CD14-positive monocyte (primary cell): ENCODE data around the gene TMEM273. TPM values are rescaled to one million over a fixed set of nuclear protein-coding genes. Genes with fewer than 3 reads are reported as not detected.

Experiments used
- DNase-seq, 3 donors: peaks; one replicate each; pipeline ENCODE4 v3.0.0-alpha.2; 2011 to 2022
- H2AFZ ChIP-seq: 2 replicates; pipeline ENCODE4 v1.6.0; 2012; ENCODE audit warnings: mild to moderate bottlenecking, low read depth, low read length, inconsistent platforms; ENCODE audit not compliant: insufficient read depth, poor library complexity, severe bottlenecking
- H3K27ac ChIP-seq, 2 donors: 1 replicate in 1 of 2; 2 replicates in 1 of 2; pipeline ENCODE4 v1.5.1; 2012 to 2013; ENCODE audit warnings: low read length in 2 of 2, control low read depth in 1 of 2, inconsistent platforms in 1 of 2, low read depth in 1 of 2, mild to moderate bottlenecking in 1 of 2
- H3K27me3 ChIP-seq, 2 donors: one replicate each; pipeline versions ENCODE4 v1.6.0 to v1.6.1; 2011 to 2013; ENCODE audit warnings: low read length in 2 of 2; ENCODE audit not compliant: control insufficient read depth in 2 of 2, insufficient read depth in 2 of 2
- H3K36me3 ChIP-seq, 2 donors: replicated peaks in 1 of 2; 1 replicate in 1 of 2; 2 replicates in 1 of 2; pipeline versions ENCODE4 v1.5.1 to v1.6.1; 2012 to 2013; ENCODE audit warnings: low read length in 2 of 2, control low read depth in 1 of 2, inconsistent platforms in 1 of 2, mild to moderate bottlenecking in 1 of 2; ENCODE audit not compliant: insufficient read depth in 2 of 2, control insufficient read depth in 1 of 2
- H3K4me1 ChIP-seq, 2 donors: 1 replicate in 1 of 2; 2 replicates in 1 of 2; pipeline versions ENCODE4 v1.5.1 to v1.6.1; 2012 to 2013; ENCODE audit warnings: low read length in 2 of 2, control low read depth in 1 of 2, inconsistent platforms in 1 of 2, mild to moderate bottlenecking in 1 of 2, moderate library complexity in 1 of 2; ENCODE audit not compliant: insufficient read depth in 2 of 2, control insufficient read depth in 1 of 2
- H3K4me2 ChIP-seq: replicated peaks from 2 replicates; pipeline ENCODE3; 2012; ENCODE audit warnings: low read length, moderate library complexity, mild to moderate bottlenecking; ENCODE audit not compliant: poor library complexity, severe bottlenecking; ENCODE audit errors: extremely low read depth
- H3K4me3 ChIP-seq, 3 experiments: fragments of 200-600 bp in 1 of 3; sonication (generic) in 1 of 3; replicated peaks in 1 of 3; 1 replicate in 2 of 3; 2 replicates in 1 of 3; pipeline ENCODE4 v1.5.1; 2011 to 2013; ENCODE audit warnings: low read length in 3 of 3, mild to moderate bottlenecking in 3 of 3, control low read depth in 2 of 3, low read depth in 2 of 3, inconsistent platforms in 1 of 3, moderate library complexity in 1 of 3
- H3K79me2 ChIP-seq: 2 replicates; pipeline ENCODE4 v1.6.0; 2012; ENCODE audit warnings: mild to moderate bottlenecking, control low read depth, inconsistent platforms, low read length, moderate library complexity; ENCODE audit not compliant: insufficient read depth
- H3K9ac ChIP-seq: 2 replicates; pipeline ENCODE4 v1.6.0; 2017; ENCODE audit warnings: low read length, mild to moderate bottlenecking; ENCODE audit not compliant: insufficient read depth, poor library complexity, severe bottlenecking
- H3K9me3 ChIP-seq, 2 donors: replicated peaks in 1 of 2; 1 replicate in 1 of 2; 2 replicates in 1 of 2; pipeline versions ENCODE4 v1.5.1 to v1.6.1; 2012 to 2013; ENCODE audit warnings: low read length in 2 of 2, control low read depth in 1 of 2; ENCODE audit not compliant: control insufficient read depth in 1 of 2, insufficient read depth in 1 of 2
- H4K20me1 ChIP-seq: 2 replicates; pipeline ENCODE4 v1.6.0; 2012; ENCODE audit warnings: mild to moderate bottlenecking, low read length, control low read depth, moderate library complexity; ENCODE audit not compliant: insufficient read depth
- H3K27ac Mint-ChIP-seq, 7 donors: one replicate each; pipeline ENCODE4 v1.8.0; 2020; ENCODE audit warnings: mild to moderate bottlenecking in 7 of 7, mixed read lengths in 7 of 7, moderate library complexity in 6 of 7, inconsistent platforms in 2 of 7
- H3K27me3 Mint-ChIP-seq, 3 donors: one replicate each; pipeline ENCODE4 v1.8.0; 2021 to 2022; ENCODE audit warnings: low read depth in 3 of 3, mild to moderate bottlenecking in 3 of 3, mixed read lengths in 3 of 3, moderate library complexity in 3 of 3, inconsistent platforms in 1 of 3
- H3K36me3 Mint-ChIP-seq, 2 donors: one replicate each; pipeline ENCODE4 v1.8.0; 2020; ENCODE audit warnings: mixed read lengths in 2 of 2, inconsistent platforms in 1 of 2, mild to moderate bottlenecking in 1 of 2
- H3K4me1 Mint-ChIP-seq: one replicate; pipeline ENCODE4 v1.8.0; 2020; ENCODE audit warnings: mild to moderate bottlenecking, mixed read lengths
- H3K4me3 Mint-ChIP-seq, 2 donors: one replicate each; pipeline ENCODE4 v1.8.0; 2020; ENCODE audit warnings: mild to moderate bottlenecking in 2 of 2, mixed read lengths in 2 of 2, moderate library complexity in 1 of 2
- H3K9me3 Mint-ChIP-seq, 7 donors: one replicate each; pipeline ENCODE4 v1.8.0; 2020 to 2022; ENCODE audit warnings: mixed read lengths in 7 of 7, mild to moderate bottlenecking in 6 of 7, moderate library complexity in 6 of 7, inconsistent platforms in 2 of 7
- CTCF ChIP-seq: fragments of 200-600 bp; IDR thresholded peaks from one replicate; pipeline ENCODE4 v1.8.0; 2022; ENCODE audit warnings: antibody characterized with exemption, mild to moderate bottlenecking
- WGBS: methylation state at CpG from one replicate; pipeline ENCODE4 v1.1.5; 2013; ENCODE audit warnings: missing lambda C conversion rate; ENCODE audit not compliant: insufficient coverage; 5-methylcytosine and 5-hydroxymethylcytosine counted together
- intact Hi-C, 2 donors: fragments of 100-400 bp; cut with micrococcal nuclease; formaldehyde crosslinking; loops; one replicate each; pipeline versions ENCODE4 v1.15.0 to v1.15.1; 2023
- polyA plus RNA-seq, 3 donors: library from polyadenylated mRNA; depleted of rRNA in 1 of 3; unstranded in 2 of 3; stranded (reverse) in 1 of 3; fragments of 300-500 nt in 2 of 3; fragments of >200 nt in 1 of 3; fragmentation: Illumina TruSeq in 2 of 3; gene quantifications; 1 replicate in 2 of 3; 2 replicates in 1 of 3; pipeline ENCODE4 v1.2.3, GENCODE V29; 2012 to 2021

The TMEM273 gene
- polyA plus RNA-seq, 3 donors: 6.7 to 7.9 (median 6.9) TPM

DNA sequence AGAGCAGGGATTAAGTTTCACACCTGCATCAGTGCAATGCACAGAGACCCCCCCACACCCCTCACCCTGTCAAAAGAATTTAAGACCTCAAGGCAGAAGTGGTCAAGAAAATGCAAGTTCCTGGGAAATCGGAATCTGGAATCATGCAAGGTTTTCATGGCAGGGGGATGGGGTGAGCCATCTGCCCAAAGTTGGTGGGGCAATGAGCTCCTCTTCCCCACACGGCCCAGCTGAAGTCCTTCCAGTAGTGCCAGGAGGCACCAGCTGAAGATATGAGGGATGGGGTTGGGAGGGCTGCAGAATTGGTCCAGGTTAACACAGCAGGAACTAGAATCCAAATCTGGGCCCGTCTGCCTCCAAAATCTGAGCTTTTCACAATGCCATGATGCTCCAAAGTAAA, 25.0 kb upstream of the TMEM273 start:
- Mint-ChIP-seq H3K4me3 (no peak overlapping the region), H3K4me1 (peaks cover 8% of the 10 kb centered on the region), H3K27ac (no peak overlapping the region), H3K27me3 (peaks cover 3 to 10% (median 4%) of the 10 kb centered on the region in 3 donors), H3K36me3 (no peaks in the 10 kb centered on the region), H3K9me3 (peaks cover 0 to 1% (median 0%) of the 10 kb centered on the region in 7 donors)
- peaks cover 0 to 5% of the 10 kb centered on the region in 2 donors for H3K4me1 ChIP-seq
- no peak overlapping the region for H3K4me2 ChIP-seq
- no peaks in the 10 kb centered on the region for H4K20me1 ChIP-seq
- DNase-seq: no peak
- no peaks in the 10 kb centered on the region for H3K9me3 ChIP-seq
- no peak for TF ChIP-seq CTCF
- H3K9ac ChIP-seq: no peak overlapping the region
- H3K27ac ChIP-seq: no peak overlapping the region
- no peak overlapping the region for H3K4me3 ChIP-seq
- intact Hi-C loops: no loop called here
- no peaks in the 10 kb centered on the region for H3K36me3 ChIP-seq
- H3K27me3 ChIP-seq: no peaks in the 10 kb centered on the region
- H2AFZ ChIP-seq: no peak overlapping the region
- no peaks in the 10 kb centered on the region for H3K79me2 ChIP-seq
- no CpG with 5 or more reads among the region's 3 CpGs for WGBS

GRCh38 chr10:49212783-49213182, 24.6 kb upstream of the TMEM273 start:
- peaks cover 3 to 10% (median 4%) of the 10 kb centered on the region in 3 donors for H3K27me3 Mint-ChIP-seq
- no peaks in the 10 kb centered on the region for H3K79me2 ChIP-seq
- no peaks in the 10 kb centered on the region for H3K36me3 ChIP-seq
- peaks cover 0 to 1% (median 0%) of the 10 kb centered on the region in 7 donors for H3K9me3 Mint-ChIP-seq
- no peak for DNase-seq
- peaks cover 8% of the 10 kb centered on the region for H3K4me1 Mint-ChIP-seq
- H3K27me3 ChIP-seq: no peaks in the 10 kb centered on the region
- H4K20me1 ChIP-seq: no peaks in the 10 kb centered on the region
- H3K4me3 ChIP-seq: no peak overlapping the region
- H2AFZ ChIP-seq: no peak overlapping the region
- H3K9me3 ChIP-seq: no peaks in the 10 kb centered on the region
- H3K9ac ChIP-seq: no peak overlapping the region
- intact Hi-C loops: no loop called here
- no peak for TF ChIP-seq CTCF
- H3K36me3 Mint-ChIP-seq: no peaks in the 10 kb centered on the region
- no peak overlapping the region for H3K27ac ChIP-seq
- no peak overlapping the region for H3K4me2 ChIP-seq
- H3K27ac Mint-ChIP-seq: peak overlapping the region in 1 of 7 donors; percentile 42
- no CpG with 5 or more reads among the region's 1 CpG for WGBS
- H3K4me1 ChIP-seq: peaks cover 0 to 5% of the 10 kb centered on the region in 2 donors
- no peak overlapping the region for H3K4me3 Mint-ChIP-seq
